ENCODE data around the gene DAPK2. TPM values are rescaled to one million over a fixed set of nuclear protein-coding genes. Genes with fewer than 3 reads are reported as not detected.

Gene DAPK2
- total RNA-seq (ENCODE audit: low replicate concordance) = 0.30 and 8.1 TPM in 2 replicates

DNA sequence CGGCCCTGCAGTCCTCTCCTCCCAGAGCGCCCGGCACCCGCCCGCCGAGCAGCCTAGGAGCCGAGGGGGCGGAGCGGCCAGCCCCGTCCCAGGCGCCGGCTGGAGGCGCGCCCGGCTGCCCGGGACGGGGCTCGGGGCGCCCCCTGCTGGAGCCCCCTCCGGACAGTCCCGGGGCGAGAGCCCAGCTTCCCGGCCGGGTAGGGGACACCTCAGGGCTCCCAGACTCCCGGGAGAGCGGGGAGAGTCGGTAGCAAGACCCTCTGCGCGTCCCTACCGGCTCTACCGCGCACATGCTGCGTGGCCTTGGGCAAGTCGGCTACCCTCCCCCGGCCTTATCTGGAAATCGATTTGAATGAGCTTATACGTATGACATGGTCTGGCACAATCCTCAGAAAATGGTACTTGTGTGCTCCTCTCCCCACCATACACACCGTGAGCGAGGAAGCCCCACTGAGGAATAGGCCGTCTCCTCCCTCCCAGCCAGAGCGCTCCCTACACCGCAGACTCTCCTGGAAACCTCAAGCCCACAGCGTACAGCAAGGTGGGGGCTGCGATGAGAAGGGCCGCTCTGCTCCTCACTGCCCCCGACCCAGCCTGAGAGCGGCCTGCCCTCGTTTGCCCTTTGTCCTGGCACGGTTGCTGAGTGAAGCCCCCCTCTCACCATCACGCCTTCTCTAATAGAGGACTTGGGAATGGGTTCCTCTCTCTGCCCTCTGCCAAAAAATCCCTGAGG is at the start of gene DAPK2:
DAPK2 (minus strand) TSS at position 65 of the 733 bp plus-strand sequence. CDS start 6,224 bp downstream, outside the sequence.

GRCh38 chr15:64093627-64094417 is 47.5 kb upstream of the DAPK2 start, which contains the start of gene CIAO2A:
TSS of gene CIAO2A (minus strand) at chr15:64093838. CDS start at chr15:64093768, 70 bp downstream.

Other genes with a start within 250 kb of the DAPK2 start
- gene HERC1, start 212.5 kb downstream of the DAPK2 start, total RNA-seq (ENCODE audit: low replicate concordance) = 60.5 and 112 TPM in 2 replicates
- 20.2 and 49.8 TPM in 2 replicates for gene CIAO2A, start 47.4 kb upstream of the DAPK2 start, total RNA-seq (ENCODE audit: low replicate concordance)
- gene SNX1, start 49.5 kb upstream of the DAPK2 start, total RNA-seq (ENCODE audit: low replicate concordance) = 39.0 and 45.2 TPM in 2 replicates
- 0.23 and 0.47 TPM in 2 replicates for gene SNX22, start 105.2 kb upstream of the DAPK2 start, total RNA-seq (ENCODE audit: low replicate concordance)
- 1,374 and 1,538 TPM in 2 replicates for gene PPIB, start 116.5 kb upstream of the DAPK2 start, total RNA-seq (ENCODE audit: low replicate concordance)